Right renal cortex interstitium (tissue), 3 donors: ENCODE results near the gene RFX1. TPM values are rescaled to one million over a fixed set of nuclear protein-coding genes. Genes with fewer than 3 reads are reported as not detected.

ENCODE experiments used
- DNase-seq, 3 donors: peaks; one replicate each; pipeline ENCODE4 v3.0.0-alpha.2; 2013; ENCODE audit warnings: low read depth in 3 of 3, low spot score in 2 of 3
- polyA plus RNA-seq, 3 donors: library from polyadenylated mRNA; unstranded; fragments of 120-200 nt; gene quantifications; one replicate each; pipeline ENCODE4 v1.2.1, GENCODE V29; 2013; ENCODE audit not compliant: insufficient read length in 3 of 3

The RFX1 gene
- polyA plus RNA-seq, 3 donors, result 7.4 to 9.3 (median 7.8) TPM

GRCh38 chr19:13962699-13963602 is 43.2 kb downstream of the RFX1 start:
- DNase-seq, result no peak

DNA sequence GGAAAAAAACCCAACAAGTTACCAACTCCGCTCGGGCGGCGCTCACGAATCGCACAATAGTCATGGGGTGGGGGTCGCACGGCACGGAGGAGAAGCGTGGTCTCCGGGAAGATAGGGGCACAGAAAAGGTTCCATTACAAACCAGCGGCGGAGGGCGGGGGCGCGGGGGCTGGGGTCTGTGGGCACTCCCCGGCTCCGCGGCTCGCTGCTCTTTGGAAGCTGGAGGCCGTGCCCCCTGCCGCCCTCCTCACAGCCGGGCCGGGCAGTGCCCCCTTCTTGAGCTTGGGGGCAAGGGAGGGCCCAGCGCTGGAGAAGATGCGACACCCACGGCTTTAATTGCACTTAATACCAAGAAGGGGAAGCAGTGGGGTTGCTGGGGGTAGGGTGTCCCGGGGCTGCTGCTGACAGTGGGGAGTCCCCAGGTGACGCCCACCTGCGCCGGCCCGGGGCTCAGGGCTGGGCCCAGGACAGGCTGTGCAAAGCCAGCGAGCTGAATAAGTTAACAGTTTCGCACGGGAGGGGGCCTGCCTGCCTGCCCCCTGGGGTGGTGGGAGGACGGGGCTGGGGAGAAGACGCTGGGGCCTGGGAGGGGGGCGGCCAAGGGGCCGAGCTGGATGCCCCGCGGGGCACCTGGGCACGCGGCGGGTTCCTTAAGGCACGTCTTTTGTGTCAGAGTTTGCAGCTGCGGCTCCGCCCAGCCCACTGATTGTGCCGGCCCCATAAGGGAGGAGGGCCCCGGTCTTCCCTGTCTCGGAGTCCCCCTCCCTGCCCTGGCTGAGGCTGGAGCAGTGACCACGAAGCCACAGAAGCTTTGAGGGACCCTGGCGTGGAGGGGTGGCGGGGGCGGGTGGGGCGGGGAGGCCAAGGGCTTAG is 44.1 kb downstream of the RFX1 start:
- no peak for DNase-seq

DNA sequence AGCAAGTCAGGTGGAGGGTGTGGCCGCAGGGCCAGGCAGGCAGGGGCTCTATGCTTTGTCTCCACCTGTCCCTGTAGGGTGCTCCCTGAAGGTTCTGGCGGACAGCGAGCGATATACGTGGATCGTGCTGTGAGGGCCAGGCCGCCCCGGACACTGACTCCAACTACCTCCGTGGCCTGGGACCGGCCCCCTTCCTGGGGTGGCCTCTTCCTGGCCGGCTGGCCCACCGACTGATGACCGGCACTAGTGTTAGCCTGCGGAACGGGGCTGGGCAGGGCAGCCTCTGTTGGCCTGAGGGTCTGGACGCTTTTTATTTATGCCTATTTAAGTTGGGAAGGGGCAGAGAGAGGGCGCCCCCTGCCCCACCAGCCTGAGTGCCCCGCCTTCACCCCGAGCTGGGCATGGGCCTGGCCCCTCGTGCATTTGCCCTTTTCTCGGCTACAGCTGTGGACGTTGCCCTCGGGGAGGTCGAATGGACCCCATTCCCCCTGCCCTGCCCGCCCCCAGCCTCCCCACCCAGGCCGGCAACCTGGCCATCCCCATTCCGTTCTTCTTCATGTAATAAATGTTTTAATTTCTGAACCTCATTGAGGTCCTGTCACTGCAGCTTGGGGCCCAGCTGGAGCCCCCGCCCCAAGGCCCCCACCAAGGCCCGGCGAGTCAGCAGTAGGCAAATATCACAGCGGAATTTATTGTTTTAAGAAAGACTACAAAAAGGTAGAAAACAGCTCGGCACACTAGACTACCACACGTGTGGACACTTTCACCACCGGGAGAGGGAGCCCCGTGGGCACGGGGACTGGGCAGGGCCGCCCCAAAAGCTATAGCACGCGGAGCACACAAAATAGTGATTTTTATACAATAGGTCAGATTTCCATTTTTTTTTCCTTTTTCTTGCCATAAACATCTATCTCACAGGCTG is 45.0 kb downstream of the RFX1 start:
- DNase-seq, result no peak

- no peak for DNase-seq
Measured at GRCh38 chr19:13959962-13960862, 45.9 kb downstream of the RFX1 start.

- DNase-seq, result no peak
Measured at GRCh38 chr19:13959141-13959961, 46.8 kb downstream of the RFX1 start.

GRCh38 chr19:13958043-13958442 is 48.1 kb downstream of the RFX1 start:
- no peak for DNase-seq

DNA sequence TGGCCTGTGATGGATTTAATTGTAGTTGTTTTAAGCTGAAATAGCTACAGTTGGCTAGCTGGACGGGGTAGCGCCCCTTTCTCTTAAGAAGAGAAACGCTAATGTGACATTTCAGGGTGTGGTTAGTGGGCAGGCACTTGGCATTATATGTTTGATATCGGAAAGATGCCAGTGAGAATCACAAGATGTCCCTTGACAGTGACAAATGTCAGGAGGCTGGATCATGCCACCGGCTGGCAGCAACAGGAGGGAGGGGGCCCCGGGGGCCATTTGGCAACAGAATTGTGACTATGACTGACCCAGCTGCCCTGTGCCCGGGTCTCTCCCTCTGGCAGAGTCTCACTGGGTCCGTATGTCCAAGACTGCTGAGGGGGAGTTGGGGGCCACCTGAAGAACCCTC is 49.1 kb downstream of the RFX1 start:
- DNase-seq, result no peak

GRCh38 chr19:13956365-13956744 is 49.8 kb downstream of the RFX1 start:
- no peak for DNase-seq

GRCh38 chr19:13955662-13956364 is 50.3 kb downstream of the RFX1 start:
- no peak for DNase-seq

DNA sequence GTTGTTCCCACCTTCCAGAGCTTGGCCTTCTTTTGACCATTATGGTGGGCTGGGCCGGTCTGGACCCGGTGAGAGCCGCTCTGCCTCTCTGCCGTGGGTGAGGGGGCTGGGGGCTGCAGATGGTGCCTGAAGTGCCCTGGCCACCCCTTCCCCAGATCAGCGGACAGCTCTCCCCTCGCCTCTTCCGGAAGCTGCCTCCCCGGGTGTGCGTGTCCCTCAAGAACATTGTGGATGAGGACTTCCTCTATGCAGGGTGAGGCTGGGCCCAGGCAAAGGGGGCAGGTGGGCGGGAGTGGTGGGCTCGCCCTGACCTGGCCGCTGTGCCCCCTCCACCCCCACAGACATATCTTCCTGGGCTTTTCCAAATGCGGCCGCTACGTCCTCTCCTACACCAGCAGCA is 51.9 kb downstream of the RFX1 start:
- DNase-seq, result no peak

- DNase-seq, result no peak
Measured at GRCh38 chr19:13952931-13953531, 53.1 kb downstream of the RFX1 start.

DNA sequence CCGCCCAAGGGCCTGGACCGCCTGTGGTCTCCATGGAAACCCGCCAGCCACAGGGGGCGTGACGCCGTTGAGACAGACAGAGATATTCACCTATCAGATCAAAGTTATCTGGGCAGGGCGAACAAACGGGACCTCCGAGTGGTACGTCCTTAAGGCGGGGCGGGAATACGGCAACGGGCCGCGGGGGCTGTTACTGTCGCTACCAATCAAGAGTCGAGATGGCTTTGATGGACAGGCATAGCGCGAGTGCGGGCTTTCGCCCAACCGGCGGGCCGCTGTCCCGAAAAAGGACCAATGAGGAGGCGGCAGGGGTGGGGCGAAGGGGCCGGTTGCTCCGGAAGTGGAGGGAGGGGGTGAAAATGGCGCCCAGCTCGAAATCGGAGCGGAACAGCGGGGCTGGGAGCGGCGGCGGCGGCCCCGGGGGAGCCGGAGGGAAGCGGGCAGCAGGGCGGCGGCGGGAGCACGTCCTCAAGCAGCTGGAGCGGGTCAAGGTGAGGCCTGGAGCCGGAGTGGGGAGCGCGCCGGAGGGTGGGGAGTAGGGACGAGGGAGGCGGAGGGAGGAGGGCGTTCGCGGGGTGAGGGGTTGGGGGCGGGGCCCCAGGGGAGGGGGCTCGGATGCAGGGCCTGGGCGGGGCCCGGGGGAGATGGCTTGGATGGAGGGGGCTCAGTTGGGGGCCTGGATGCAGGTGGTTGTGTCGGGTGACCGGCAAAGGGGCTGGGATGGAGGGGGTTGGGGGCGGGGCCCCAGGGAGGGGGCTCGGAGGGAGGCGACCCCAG is 53.8 kb downstream of the RFX1 start, which contains the start of gene DCAF15:
TSS of gene DCAF15 (plus strand) at position 356 of the 777 bp plus-strand sequence. CDS start at position 360, 4 bp downstream.
- DNase-seq, result peak; percentile 98 to 99 (median 98)

GRCh38 chr19:13951799-13952153 is 54.3 kb downstream of the RFX1 start:
- no peak for DNase-seq

GRCh38 chr19:13951043-13951442 is 55.1 kb downstream of the RFX1 start:
- no peak for DNase-seq

- DNase-seq, result no peak
Measured at GRCh38 chr19:13946414-13946813, 59.7 kb downstream of the RFX1 start.

DNA sequence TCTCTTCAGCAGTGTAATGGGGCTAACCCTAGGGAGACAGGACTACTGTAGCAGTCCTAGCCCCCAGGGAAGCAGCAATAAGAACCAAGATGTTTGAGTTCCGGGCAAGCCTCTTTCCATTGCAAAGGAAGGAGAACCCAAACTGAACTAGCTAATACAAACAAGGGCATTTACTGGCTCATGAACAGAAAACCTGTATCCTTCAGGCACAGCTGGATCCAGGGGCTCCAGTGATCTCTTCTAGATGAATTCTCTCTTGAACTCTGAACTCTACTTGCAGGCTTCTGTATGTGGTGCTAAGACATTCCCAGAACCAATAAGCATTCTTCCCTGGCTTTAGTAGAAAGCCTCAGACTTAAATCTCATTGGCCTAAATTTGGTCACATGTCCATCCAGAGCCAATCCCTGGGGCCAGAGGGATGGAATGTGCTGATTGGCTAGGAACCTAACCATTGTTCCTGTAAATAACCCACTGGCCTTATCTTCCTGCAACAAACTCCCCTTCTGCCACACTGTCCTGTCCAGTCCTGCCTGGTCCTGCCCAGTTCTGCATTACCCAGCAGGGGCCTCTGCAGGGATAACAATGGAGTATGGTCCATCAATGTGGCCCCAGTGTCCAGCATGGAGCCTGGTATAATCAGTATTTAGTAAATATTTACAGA is 64.0 kb downstream of the RFX1 start:
- DNase-seq, result no peak
